ENCODE measurements around the gene ICAM2. TPM values are rescaled to one million over a fixed set of nuclear protein-coding genes. Genes with fewer than 3 reads are reported as not detected.

The ICAM2 gene
- total RNA-seq, 1 donor, result 6.5 TPM

- H4K20me1 ChIP-seq (ENCODE audit: insufficient read depth, low read length), result no peaks in the 10 kb centered on the region
- H3K27me3 ChIP-seq (ENCODE audit: insufficient read depth, low read length), result peaks cover 21% of the 10 kb centered on the region
- no peak for DNase-seq (ENCODE audit: insufficient read length, low spot score, missing footprints)
- no peak overlapping the region for H2AFZ ChIP-seq (ENCODE audit: low read length)
- no peak overlapping the region for H3K27ac ChIP-seq (ENCODE audit: low read depth, low read length)
- H3K79me2 ChIP-seq (ENCODE audit: insufficient read depth, low read length), result no peaks in the 10 kb centered on the region
- H3K9me3 ChIP-seq (ENCODE audit: low read depth, low read length), result no peaks in the 10 kb centered on the region
- no peak overlapping the region for H3K4me2 ChIP-seq (ENCODE audit: insufficient read depth, low read length)
- H3K4me1 ChIP-seq (ENCODE audit: insufficient read depth, low read length), result peaks cover 11% of the 10 kb centered on the region
- no peaks in the 10 kb centered on the region for H3K36me3 ChIP-seq (ENCODE audit: insufficient read depth, low read length)
- H3K4me3 ChIP-seq (ENCODE audit: insufficient read depth, low read length), result no peak overlapping the region
- no peak for TF ChIP-seq CTCF (IDR thresholded peaks at IDR 0.05; ENCODE audit: extremely low read depth, low read depth, low read length)
Measured at GRCh38 chr17:64001091-64001579, 19.3 kb downstream of the ICAM2 start.

- peak; percentile 74 for DNase-seq (ENCODE audit: insufficient read length, low spot score, missing footprints)
- Histone ChIP-seq H2AFZ (ENCODE audit: low read length) (no peak overlapping the region), H3K4me3 (ENCODE audit: insufficient read depth, low read length) (no peak overlapping the region), H3K4me2 (ENCODE audit: insufficient read depth, low read length) (no peak overlapping the region), H3K4me1 (ENCODE audit: insufficient read depth, low read length) (peaks cover 6% of the 10 kb centered on the region), H3K27me3 (ENCODE audit: insufficient read depth, low read length) (peaks cover 27% of the 10 kb centered on the region), H3K79me2 (ENCODE audit: insufficient read depth, low read length) (no peaks in the 10 kb centered on the region), H3K9me3 (ENCODE audit: low read depth, low read length) (no peaks in the 10 kb centered on the region), H3K36me3 (ENCODE audit: insufficient read depth, low read length) (no peaks in the 10 kb centered on the region), H4K20me1 (ENCODE audit: insufficient read depth, low read length) (no peaks in the 10 kb centered on the region), H3K27ac (ENCODE audit: low read depth, low read length) (no peak overlapping the region)
- TF ChIP-seq CTCF (IDR thresholded peaks at IDR 0.05; ENCODE audit: extremely low read depth, low read depth, low read length), result no peak
Measured at GRCh38 chr17:63999680-64000531, 20.5 kb downstream of the ICAM2 start.

GRCh38 chr17:63998721-63999679, 21.4 kb downstream of the ICAM2 start:
- no peak overlapping the region for H2AFZ ChIP-seq (ENCODE audit: low read length)
- H3K4me2 ChIP-seq (ENCODE audit: insufficient read depth, low read length), result peak overlapping the region; percentile 85
- H3K4me1 ChIP-seq (ENCODE audit: insufficient read depth, low read length), result peaks cover 6% of the 10 kb centered on the region
- H3K9me3 ChIP-seq (ENCODE audit: low read depth, low read length), result no peaks in the 10 kb centered on the region
- no peak overlapping the region for H3K27ac ChIP-seq (ENCODE audit: low read depth, low read length)
- no peaks in the 10 kb centered on the region for H4K20me1 ChIP-seq (ENCODE audit: insufficient read depth, low read length)
- no peak for TF ChIP-seq CTCF (IDR thresholded peaks at IDR 0.05; ENCODE audit: extremely low read depth, low read depth, low read length)
- peak; percentile 81 for DNase-seq (ENCODE audit: insufficient read length, low spot score, missing footprints)
- H3K4me3 ChIP-seq (ENCODE audit: insufficient read depth, low read length), result peak overlapping the region; percentile 77
- no peaks in the 10 kb centered on the region for H3K36me3 ChIP-seq (ENCODE audit: insufficient read depth, low read length)
- no peaks in the 10 kb centered on the region for H3K79me2 ChIP-seq (ENCODE audit: insufficient read depth, low read length)
- peaks cover 30% of the 10 kb centered on the region for H3K27me3 ChIP-seq (ENCODE audit: insufficient read depth, low read length)

Data from osteoblast (primary cell).